ENCODE data around the gene RYK.
A peak's percentile ranks its signal among the peaks of the same experiment; 100 is the strongest.

Gene RYK

GRCh38 chr3:134143828-134144401 lies 106.7 kb downstream of the RYK start:
- ATAC-seq (ENCODE audit: insufficient read depth, low read depth) (no peak), DNase-seq (no peak)
- H4K20me1 ChIP-seq (ENCODE audit: insufficient read depth, low read length): no peaks in the 10 kb centered on the region
- H3K4me2 ChIP-seq (ENCODE audit: insufficient read depth, low read length): no peak overlapping the region
- no peak overlapping the region for H3K27ac ChIP-seq (ENCODE audit: low read length)
- H3K4me3 ChIP-seq (ENCODE audit: low read depth in 1 of 2, low read length in 2 of 2): no peak overlapping the region
- no peaks in the 10 kb centered on the region for H3K79me2 ChIP-seq (ENCODE audit: insufficient read depth, low read length)
- H3K9me3 ChIP-seq (ENCODE audit: insufficient read depth, low read length, severe bottlenecking): no peaks in the 10 kb centered on the region
- H3K4me1 ChIP-seq (ENCODE audit: insufficient read depth, low read length): no peaks in the 10 kb centered on the region
- no peaks in the 10 kb centered on the region for H3K36me3 ChIP-seq (ENCODE audit: insufficient read depth, low read length)
- TF ChIP-seq EZH2 (IDR thresholded peaks at IDR 0.05; ENCODE audit: borderline replicate concordance, low read depth, low read length, severe bottlenecking): no peak
- TF ChIP-seq, protein P1, sequence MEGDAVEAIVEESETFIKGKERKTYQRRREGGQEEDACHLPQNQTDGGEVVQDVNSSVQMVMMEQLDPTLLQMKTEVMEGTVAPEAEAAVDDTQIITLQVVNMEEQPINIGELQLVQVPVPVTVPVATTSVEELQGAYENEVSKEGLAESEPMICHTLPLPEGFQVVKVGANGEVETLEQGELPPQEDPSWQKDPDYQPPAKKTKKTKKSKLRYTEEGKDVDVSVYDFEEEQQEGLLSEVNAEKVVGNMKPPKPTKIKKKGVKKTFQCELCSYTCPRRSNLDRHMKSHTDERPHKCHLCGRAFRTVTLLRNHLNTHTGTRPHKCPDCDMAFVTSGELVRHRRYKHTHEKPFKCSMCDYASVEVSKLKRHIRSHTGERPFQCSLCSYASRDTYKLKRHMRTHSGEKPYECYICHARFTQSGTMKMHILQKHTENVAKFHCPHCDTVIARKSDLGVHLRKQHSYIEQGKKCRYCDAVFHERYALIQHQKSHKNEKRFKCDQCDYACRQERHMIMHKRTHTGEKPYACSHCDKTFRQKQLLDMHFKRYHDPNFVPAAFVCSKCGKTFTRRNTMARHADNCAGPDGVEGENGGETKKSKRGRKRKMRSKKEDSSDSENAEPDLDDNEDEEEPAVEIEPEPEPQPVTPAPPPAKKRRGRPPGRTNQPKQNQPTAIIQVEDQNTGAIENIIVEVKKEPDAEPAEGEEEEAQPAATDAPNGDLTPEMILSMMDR (IDR thresholded peaks at IDR 0.05; ENCODE audit: borderline replicate concordance, extremely low read depth, low read length, poor library complexity, severe bottlenecking): no peak
- no peaks in the 10 kb centered on the region for H3K27me3 ChIP-seq (ENCODE audit: insufficient read depth, low read length, poor library complexity)
- H2AFZ ChIP-seq (ENCODE audit: low read depth, low read length): no peak overlapping the region
- no peak overlapping the region for H3K9ac ChIP-seq (ENCODE audit: low read depth, low read length)

GRCh38 chr3:134136604-134137003 lies 114.1 kb downstream of the RYK start:
- Histone ChIP-seq H2AFZ (ENCODE audit: low read depth, low read length) (no peak overlapping the region), H3K4me3 (ENCODE audit: low read depth in 1 of 2, low read length in 2 of 2) (no peak overlapping the region), H3K79me2 (ENCODE audit: insufficient read depth, low read length) (no peaks in the 10 kb centered on the region), H3K27ac (ENCODE audit: low read length) (no peak overlapping the region), H4K20me1 (ENCODE audit: insufficient read depth, low read length) (no peaks in the 10 kb centered on the region), H3K4me1 (ENCODE audit: insufficient read depth, low read length) (peaks cover 6% of the 10 kb centered on the region; the same call in 1 of the 2 replicates), H3K27me3 (ENCODE audit: insufficient read depth, low read length, poor library complexity) (no peaks in the 10 kb centered on the region), H3K36me3 (ENCODE audit: insufficient read depth, low read length) (no peaks in the 10 kb centered on the region), H3K4me2 (ENCODE audit: insufficient read depth, low read length) (no peak overlapping the region), H3K9ac (ENCODE audit: low read depth, low read length) (no peak overlapping the region), H3K9me3 (ENCODE audit: insufficient read depth, low read length, severe bottlenecking) (no peaks in the 10 kb centered on the region)
- ATAC-seq (ENCODE audit: insufficient read depth, low read depth) (no peak), DNase-seq (no peak)
- TF ChIP-seq, protein P1 (IDR thresholded peaks at IDR 0.05; ENCODE audit: borderline replicate concordance, extremely low read depth, low read length, poor library complexity, severe bottlenecking): no peak
- TF ChIP-seq EZH2 (IDR thresholded peaks at IDR 0.05; ENCODE audit: borderline replicate concordance, low read depth, low read length, severe bottlenecking): no peak

- no peaks in the 10 kb centered on the region for H4K20me1 ChIP-seq (ENCODE audit: insufficient read depth, low read length)
- no peak overlapping the region for H2AFZ ChIP-seq (ENCODE audit: low read depth, low read length)
- H3K9ac ChIP-seq (ENCODE audit: low read depth, low read length): no peak overlapping the region
- ATAC-seq (ENCODE audit: insufficient read depth, low read depth) (0 out of 3 replicates have a peak, but pooled peaks have one; percentile 14), DNase-seq (no peak)
- TF ChIP-seq EZH2 (IDR thresholded peaks at IDR 0.05; ENCODE audit: borderline replicate concordance, low read depth, low read length, severe bottlenecking): no peak
- TF ChIP-seq, protein P1 (IDR thresholded peaks at IDR 0.05; ENCODE audit: borderline replicate concordance, extremely low read depth, low read length, poor library complexity, severe bottlenecking): no peak
- H3K4me3 ChIP-seq (ENCODE audit: low read depth in 1 of 2, low read length in 2 of 2): no peak overlapping the region
- no peak overlapping the region for H3K27ac ChIP-seq (ENCODE audit: low read length)
- H3K9me3 ChIP-seq (ENCODE audit: insufficient read depth, low read length, severe bottlenecking): no peaks in the 10 kb centered on the region
- H3K4me1 ChIP-seq (ENCODE audit: insufficient read depth, low read length): peaks cover 6% of the 10 kb centered on the region; the same call in 1 of the 2 replicates
- H3K79me2 ChIP-seq (ENCODE audit: insufficient read depth, low read length): no peaks in the 10 kb centered on the region
- H3K27me3 ChIP-seq (ENCODE audit: insufficient read depth, low read length, poor library complexity): no peaks in the 10 kb centered on the region
- H3K4me2 ChIP-seq (ENCODE audit: insufficient read depth, low read length): no peak overlapping the region
- no peaks in the 10 kb centered on the region for H3K36me3 ChIP-seq (ENCODE audit: insufficient read depth, low read length)
Measured at GRCh38 chr3:134134698-134135415, 115.8 kb downstream of the RYK start.
